DND-41 (cell line): ENCODE results near the gene CRNKL1.

ENCODE experiments used
- EZH2 ChIP-seq: IDR thresholded peaks from 3 replicates; pipeline ENCODE4 v1.6.1; 2012; ENCODE audit warnings: borderline replicate concordance, low read depth, mild to moderate bottlenecking, moderate library complexity, low read length, inconsistent platforms; ENCODE audit not compliant: severe bottlenecking
- TF ChIP-seq, protein P1 (sequence below): IDR thresholded peaks from 2 replicates; pipeline ENCODE4 v1.5.1; 2012; ENCODE audit warnings: borderline replicate concordance, low read length, moderate library complexity, mild to moderate bottlenecking; ENCODE audit not compliant: poor library complexity, severe bottlenecking; ENCODE audit errors: extremely low read depth

DNA sequence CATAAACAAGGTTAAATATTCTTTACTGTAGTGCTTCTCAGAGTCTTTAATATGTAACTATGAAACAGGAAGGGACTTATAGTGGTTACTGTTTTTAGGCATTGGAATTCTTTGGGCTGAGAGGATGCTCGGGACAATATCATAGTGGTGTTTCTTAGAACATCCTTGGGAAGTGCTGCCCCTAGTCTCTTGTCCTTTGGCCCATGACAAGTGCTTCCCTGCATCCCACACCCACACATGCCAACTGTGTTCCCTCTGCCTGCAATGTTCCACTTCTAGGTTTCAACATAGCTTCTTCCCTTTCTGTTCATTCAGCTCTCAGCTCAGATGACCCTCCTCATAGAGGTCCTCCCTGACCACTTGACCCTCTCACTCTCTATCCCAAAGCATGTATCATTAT lies 37.7 kb upstream of the CRNKL1 start:
- TF ChIP-seq, protein P1, sequence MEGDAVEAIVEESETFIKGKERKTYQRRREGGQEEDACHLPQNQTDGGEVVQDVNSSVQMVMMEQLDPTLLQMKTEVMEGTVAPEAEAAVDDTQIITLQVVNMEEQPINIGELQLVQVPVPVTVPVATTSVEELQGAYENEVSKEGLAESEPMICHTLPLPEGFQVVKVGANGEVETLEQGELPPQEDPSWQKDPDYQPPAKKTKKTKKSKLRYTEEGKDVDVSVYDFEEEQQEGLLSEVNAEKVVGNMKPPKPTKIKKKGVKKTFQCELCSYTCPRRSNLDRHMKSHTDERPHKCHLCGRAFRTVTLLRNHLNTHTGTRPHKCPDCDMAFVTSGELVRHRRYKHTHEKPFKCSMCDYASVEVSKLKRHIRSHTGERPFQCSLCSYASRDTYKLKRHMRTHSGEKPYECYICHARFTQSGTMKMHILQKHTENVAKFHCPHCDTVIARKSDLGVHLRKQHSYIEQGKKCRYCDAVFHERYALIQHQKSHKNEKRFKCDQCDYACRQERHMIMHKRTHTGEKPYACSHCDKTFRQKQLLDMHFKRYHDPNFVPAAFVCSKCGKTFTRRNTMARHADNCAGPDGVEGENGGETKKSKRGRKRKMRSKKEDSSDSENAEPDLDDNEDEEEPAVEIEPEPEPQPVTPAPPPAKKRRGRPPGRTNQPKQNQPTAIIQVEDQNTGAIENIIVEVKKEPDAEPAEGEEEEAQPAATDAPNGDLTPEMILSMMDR, result no peak
- TF ChIP-seq EZH2, result no peak
